Measurements from ENCODE around the gene PRMT1. TPM values are rescaled to one million over a fixed set of nuclear protein-coding genes. Genes with fewer than 3 reads are reported as not detected.

The PRMT1 gene
- total and polyA plus RNA-seq, 2 donors (not counting 1 experiment from before 2014, with no cell fraction given), result 184 to 298 TPM

DNA sequence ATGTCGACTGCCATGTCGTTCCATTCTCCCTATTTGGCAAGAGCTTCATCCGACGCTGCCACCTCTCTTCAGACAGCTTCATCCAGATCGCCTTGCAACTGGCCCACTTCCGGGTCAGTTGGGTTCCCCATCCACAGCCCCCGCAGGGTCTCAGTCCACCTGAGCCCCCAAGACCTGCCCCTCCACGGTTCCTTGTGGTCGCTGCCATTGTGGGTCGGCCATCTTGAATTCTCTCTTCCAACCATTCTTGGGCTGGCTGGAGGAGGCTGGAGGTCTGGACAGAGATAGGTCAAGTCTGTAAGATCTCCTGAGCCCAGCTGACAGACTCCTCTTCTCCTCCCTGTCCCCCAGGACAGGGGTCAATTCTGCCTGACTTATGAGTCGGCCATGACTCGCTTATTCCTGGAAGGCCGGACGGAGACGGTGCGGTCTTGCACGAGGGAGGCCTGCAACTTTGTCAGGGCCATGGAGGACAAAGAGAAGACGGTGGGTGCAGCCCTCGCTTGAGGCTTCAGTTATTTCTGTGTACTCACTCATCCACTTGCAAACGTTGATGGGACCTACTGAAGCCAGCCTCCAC is 33.4 kb downstream of the PRMT1 start:
- TF ChIP-seq, protein P1, sequence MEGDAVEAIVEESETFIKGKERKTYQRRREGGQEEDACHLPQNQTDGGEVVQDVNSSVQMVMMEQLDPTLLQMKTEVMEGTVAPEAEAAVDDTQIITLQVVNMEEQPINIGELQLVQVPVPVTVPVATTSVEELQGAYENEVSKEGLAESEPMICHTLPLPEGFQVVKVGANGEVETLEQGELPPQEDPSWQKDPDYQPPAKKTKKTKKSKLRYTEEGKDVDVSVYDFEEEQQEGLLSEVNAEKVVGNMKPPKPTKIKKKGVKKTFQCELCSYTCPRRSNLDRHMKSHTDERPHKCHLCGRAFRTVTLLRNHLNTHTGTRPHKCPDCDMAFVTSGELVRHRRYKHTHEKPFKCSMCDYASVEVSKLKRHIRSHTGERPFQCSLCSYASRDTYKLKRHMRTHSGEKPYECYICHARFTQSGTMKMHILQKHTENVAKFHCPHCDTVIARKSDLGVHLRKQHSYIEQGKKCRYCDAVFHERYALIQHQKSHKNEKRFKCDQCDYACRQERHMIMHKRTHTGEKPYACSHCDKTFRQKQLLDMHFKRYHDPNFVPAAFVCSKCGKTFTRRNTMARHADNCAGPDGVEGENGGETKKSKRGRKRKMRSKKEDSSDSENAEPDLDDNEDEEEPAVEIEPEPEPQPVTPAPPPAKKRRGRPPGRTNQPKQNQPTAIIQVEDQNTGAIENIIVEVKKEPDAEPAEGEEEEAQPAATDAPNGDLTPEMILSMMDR (conservative IDR thresholded peaks at IDR 0.05 in 1 of 2, IDR thresholded peaks at IDR 0.05 in 1 of 2; ENCODE audit: low read depth in 1 of 2, low read length in 2 of 2), result no peak
- TF ChIP-seq EZH2 (IDR thresholded peaks at IDR 0.05; ENCODE audit: low read length, missing control alignments), result no peak
- Histone ChIP-seq H3K79me2 (ENCODE audit: control insufficient read depth, insufficient read depth, low read length) (no peaks in the 10 kb centered on the region), H3K4me3 (replicated peaks in 1 of 4; ENCODE audit: control extremely low read depth in 1 of 4, insufficient read depth in 1 of 4, low read depth in 3 of 4, low read length in 4 of 4) (no peak overlapping the region), H4K20me1 (ENCODE audit: control insufficient read depth, extremely low read depth, insufficient read depth, low read length) (no peaks in the 10 kb centered on the region), H3K9me3 (ENCODE audit: control insufficient read depth, insufficient read depth, low read depth, low read length) (no peaks in the 10 kb centered on the region), H3K36me3 (ENCODE audit: control insufficient read depth, insufficient read depth, low read length) (no peaks in the 10 kb centered on the region), H3K4me2 (ENCODE audit: extremely low read depth, insufficient read depth, low read length) (no peak overlapping the region), H3K27ac (ENCODE audit: insufficient read depth, low read length) (peak overlapping the region; percentile 62), H2AFZ (ENCODE audit: low read length) (no peak overlapping the region), H3K27me3 (ENCODE audit: control insufficient read depth, insufficient read depth, low read length) (no peaks in the 10 kb centered on the region), H3K4me1 (ENCODE audit: control insufficient read depth, extremely low read depth, insufficient read depth, low read length) (peaks cover 4% of the 10 kb centered on the region), H3K9ac (ENCODE audit: insufficient read depth, low read length) (no peak overlapping the region)
- peak; percentile 49 to 65 for DNase-seq (ENCODE audit: low read depth in 2 of 2)

DNA sequence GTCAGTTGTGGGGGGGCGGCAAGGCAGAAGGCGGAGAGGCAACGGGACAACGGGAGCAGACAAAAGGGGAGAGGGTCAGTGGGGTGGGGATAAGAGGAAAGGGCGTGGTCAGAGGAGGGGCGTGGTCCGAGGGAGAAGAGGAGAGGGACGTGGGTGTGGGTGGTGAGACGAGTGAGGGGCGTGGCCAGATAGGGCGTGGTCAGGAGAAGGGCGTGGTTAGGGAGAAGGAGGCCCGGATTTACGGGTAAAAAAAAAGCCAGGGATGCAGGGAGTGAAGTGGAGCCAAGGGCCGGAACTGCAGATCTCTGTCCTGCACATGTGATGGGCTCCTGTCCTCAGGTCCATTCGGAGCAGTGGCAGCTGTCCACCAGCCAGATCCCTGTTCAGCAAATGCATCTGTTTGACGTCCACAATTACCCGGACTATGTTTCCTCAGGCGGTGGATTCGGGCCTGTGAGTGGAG is 35.4 kb downstream of the PRMT1 start:
- TF ChIP-seq EZH2 (IDR thresholded peaks at IDR 0.05; ENCODE audit: low read length, missing control alignments), result no peak
- H4K20me1 ChIP-seq (ENCODE audit: control insufficient read depth, extremely low read depth, insufficient read depth, low read length), result no peaks in the 10 kb centered on the region
- no peaks in the 10 kb centered on the region for H3K79me2 ChIP-seq (ENCODE audit: control insufficient read depth, insufficient read depth, low read length)
- H3K4me3 ChIP-seq (replicated peaks in 1 of 4; ENCODE audit: control extremely low read depth in 1 of 4, insufficient read depth in 1 of 4, low read depth in 3 of 4, low read length in 4 of 4), result no peak overlapping the region
- no peak overlapping the region for H3K27ac ChIP-seq (ENCODE audit: insufficient read depth, low read length)
- no peak overlapping the region for H3K9ac ChIP-seq (ENCODE audit: insufficient read depth, low read length)
- peak; percentile 42 to 61 for DNase-seq (ENCODE audit: low read depth in 2 of 2)
- H3K36me3 ChIP-seq (ENCODE audit: control insufficient read depth, insufficient read depth, low read length), result no peaks in the 10 kb centered on the region
- H3K4me1 ChIP-seq (ENCODE audit: control insufficient read depth, extremely low read depth, insufficient read depth, low read length), result peaks cover 4% of the 10 kb centered on the region
- H3K27me3 ChIP-seq (ENCODE audit: control insufficient read depth, insufficient read depth, low read length), result no peaks in the 10 kb centered on the region
- H2AFZ ChIP-seq (ENCODE audit: low read length), result no peak overlapping the region
- H3K9me3 ChIP-seq (ENCODE audit: control insufficient read depth, insufficient read depth, low read depth, low read length), result no peaks in the 10 kb centered on the region
- no peak overlapping the region for H3K4me2 ChIP-seq (ENCODE audit: extremely low read depth, insufficient read depth, low read length)

DNA sequence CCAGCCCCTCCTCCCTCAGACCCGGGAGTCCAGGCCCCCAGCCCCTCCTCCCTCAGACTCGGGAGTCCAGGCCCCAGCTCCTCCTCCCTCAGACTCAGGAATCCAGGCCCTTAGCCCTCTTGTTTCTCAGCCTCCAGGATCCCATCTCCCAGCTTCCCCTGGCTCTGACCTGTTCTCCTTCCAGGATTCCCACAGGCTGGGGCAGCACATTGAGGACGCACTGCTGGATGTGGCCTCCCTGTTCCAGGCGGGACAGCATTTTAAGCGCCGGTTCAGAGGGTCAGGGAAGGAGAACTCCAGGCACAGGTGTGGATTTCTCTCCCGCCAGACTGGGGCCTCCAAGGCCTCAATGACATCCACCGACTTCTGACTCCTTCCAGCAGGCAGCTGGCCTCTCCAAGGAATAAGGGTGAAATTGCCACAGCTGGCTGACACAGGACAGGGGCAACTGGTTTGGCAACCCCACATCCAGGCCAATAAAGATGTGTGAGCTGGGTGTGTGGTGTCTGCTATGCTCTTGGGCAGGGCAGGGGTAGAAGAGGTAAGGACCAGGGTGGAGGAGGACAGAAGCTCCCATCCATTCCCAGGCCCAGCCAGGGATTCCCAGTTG is 36.3 kb downstream of the PRMT1 start:
- no peaks in the 10 kb centered on the region for H3K36me3 ChIP-seq (ENCODE audit: control insufficient read depth, insufficient read depth, low read length)

More for the DNA sequence above, 36.3 kb downstream of the PRMT1 start:
- H3K27ac ChIP-seq (ENCODE audit: insufficient read depth, low read length), result no peak overlapping the region
- no peak overlapping the region for H3K9ac ChIP-seq (ENCODE audit: insufficient read depth, low read length)
- H2AFZ ChIP-seq (ENCODE audit: low read length), result no peak overlapping the region
- H3K27me3 ChIP-seq (ENCODE audit: control insufficient read depth, insufficient read depth, low read length), result no peaks in the 10 kb centered on the region
- no peak for DNase-seq (ENCODE audit: low read depth in 2 of 2)
- H3K4me2 ChIP-seq (ENCODE audit: extremely low read depth, insufficient read depth, low read length), result no peak overlapping the region
- H4K20me1 ChIP-seq (ENCODE audit: control insufficient read depth, extremely low read depth, insufficient read depth, low read length), result no peaks in the 10 kb centered on the region
- H3K4me1 ChIP-seq (ENCODE audit: control insufficient read depth, extremely low read depth, insufficient read depth, low read length), result peaks cover 4% of the 10 kb centered on the region
- TF ChIP-seq, protein P1 (conservative IDR thresholded peaks at IDR 0.05 in 1 of 2, IDR thresholded peaks at IDR 0.05 in 1 of 2; ENCODE audit: low read depth in 1 of 2, low read length in 2 of 2), result no peak
- TF ChIP-seq EZH2 (IDR thresholded peaks at IDR 0.05; ENCODE audit: low read length, missing control alignments), result no peak
- no peaks in the 10 kb centered on the region for H3K9me3 ChIP-seq (ENCODE audit: control insufficient read depth, insufficient read depth, low read depth, low read length)
- H3K4me3 ChIP-seq (replicated peaks in 1 of 4; ENCODE audit: control extremely low read depth in 1 of 4, insufficient read depth in 1 of 4, low read depth in 3 of 4, low read length in 4 of 4), result no peak overlapping the region
- no peaks in the 10 kb centered on the region for H3K79me2 ChIP-seq (ENCODE audit: control insufficient read depth, insufficient read depth, low read length)

Measured in fibroblast of lung (primary cell).